GM12891 (cell line): ENCODE data around the gene PLEKHA8.

ENCODE experiments used
- PAX5 ChIP-seq: IDR thresholded peaks from 2 replicates; pipeline ENCODE4 v1.6.1; 2011; ENCODE audit warnings: low read length, moderate library complexity, mild to moderate bottlenecking; ENCODE audit not compliant: insufficient read depth, severe bottlenecking
- POLR2A ChIP-seq: IDR thresholded peaks from 2 replicates; pipeline ENCODE4 v1.6.1; 2011; ENCODE audit warnings: low read depth, low read length, control low read depth
- POLR2AphosphoS5 ChIP-seq: IDR thresholded peaks from 2 replicates; pipeline ENCODE4 v1.6.1; 2011; ENCODE audit warnings: low read depth, low read length, control low read depth
- POU2F2 ChIP-seq: IDR thresholded peaks from 2 replicates; pipeline ENCODE4 v1.6.1; 2011; ENCODE audit warnings: low read depth, mild to moderate bottlenecking, control low read depth, low read length, moderate library complexity
- SPI1 ChIP-seq: IDR thresholded peaks from 2 replicates; pipeline ENCODE4 v1.6.1; 2011; ENCODE audit warnings: low read depth, low read length, control low read depth
- TAF1 ChIP-seq: IDR thresholded peaks from 2 replicates; pipeline ENCODE4 v1.6.1; 2011; ENCODE audit warnings: low read depth, low read length, control low read depth

- no peak for TF ChIP-seq TAF1
- no peak for TF ChIP-seq POLR2AphosphoS5
- TF ChIP-seq POU2F2, result no peak
- TF ChIP-seq POLR2A, result no peak
- no peak for TF ChIP-seq SPI1
- no peak for TF ChIP-seq PAX5
Observed at GRCh38 chr7:30139836-30140384, 111.7 kb downstream of the PLEKHA8 start.
